Endothelial cell of umbilical vein (primary cell): Measurements from ENCODE around the gene SLC18B1. TPM values are rescaled to one million over a fixed set of nuclear protein-coding genes. Genes with fewer than 3 reads are reported as not detected.

Experiments
- BruUV-seq: library from RNA; stranded (reverse); fragments of 400-500 nt; replicated peaks from 2 replicates; lab custom pipeline; 2021; lab: Mats Ljungman, UMichigan
- CTCF ChIA-PET: fragments of 300-600, 350-600 bp; sonication (Branson Sonifier 250); formaldehyde crosslinking; loops from one replicate; lab custom pipeline; 2021; ENCODE audit warnings: antibody characterized with exemption, inconsistent platforms; lab: Charles Lee
- POLR2A ChIA-PET: fragments of 300-600, 350-600 bp; sonication (Branson Sonifier 250); formaldehyde crosslinking; loops from one replicate; lab custom pipeline; 2021; ENCODE audit warnings: antibody characterized with exemption, inconsistent platforms; lab: Charles Lee
- DNase-seq: peaks from one replicate; pipeline ENCODE4 v3.0.0-alpha.2; 2011; ENCODE audit warnings: low read depth, low spot score
- FAIRE-seq: peaks from 2 replicates; lab custom pipeline; 2011; peaks lifted over from hg19 to GRCh38; lab: Jason Lieb, UNC
- H2AFZ ChIP-seq: 2 replicates; pipeline ENCODE4 v1.6.0; 2012; ENCODE audit warnings: low read depth, low read length, control low read depth, inconsistent platforms
- H3K27ac ChIP-seq: 2 replicates; pipeline ENCODE4 v1.5.1; 2011; ENCODE audit warnings: low read depth, mild to moderate bottlenecking, control low read depth, low read length, moderate library complexity; ENCODE audit not compliant: insufficient read depth
- H3K27me3 ChIP-seq, 2 experiments: 2 replicates each; pipeline versions ENCODE4 v1.6.0 to v1.6.1; 2011; ENCODE audit warnings: low read length in 2 of 2, mixed read lengths in 1 of 2; ENCODE audit not compliant: control insufficient read depth in 2 of 2, insufficient read depth in 2 of 2
- H3K36me3 ChIP-seq, 2 experiments: 2 replicates in 1 of 2; 3 replicates in 1 of 2; pipeline ENCODE4 v1.5.1; 2011; ENCODE audit warnings: low read length in 2 of 2, mild to moderate bottlenecking in 1 of 2, moderate library complexity in 1 of 2; ENCODE audit not compliant: control insufficient read depth in 2 of 2, insufficient read depth in 2 of 2; ENCODE audit errors: extremely low read depth in 1 of 2
- H3K4me1 ChIP-seq: 3 replicates; pipeline ENCODE4 v1.5.1; 2011; ENCODE audit warnings: mild to moderate bottlenecking, low read length; ENCODE audit not compliant: control insufficient read depth, insufficient read depth; ENCODE audit errors: extremely low read depth
- H3K4me2 ChIP-seq: 2 replicates; pipeline ENCODE4 v1.6.1; 2011; ENCODE audit warnings: low read length, control low read depth, mixed read lengths; ENCODE audit not compliant: insufficient read depth
- H3K4me3 ChIP-seq, 3 experiments: fragments of 200-600 bp in 1 of 3; sonication (generic), shearing (Covaris generic) in 1 of 3; replicated peaks in 1 of 3; 2 replicates each; pipeline ENCODE4 v1.5.1; 2011 to 2016; ENCODE audit warnings: control low read depth in 3 of 3, low read length in 3 of 3, mild to moderate bottlenecking in 2 of 3, inconsistent platforms in 1 of 3, low read depth in 1 of 3, moderate library complexity in 1 of 3; ENCODE audit not compliant: insufficient read depth in 1 of 3
- H3K79me2 ChIP-seq: 2 replicates; pipeline ENCODE4 v1.6.0; 2012; ENCODE audit warnings: low read length, inconsistent platforms; ENCODE audit not compliant: control insufficient read depth, insufficient read depth
- H3K9ac ChIP-seq: replicated peaks from 2 replicates; pipeline ENCODE3; 2011; ENCODE audit warnings: low read length, control low read depth; ENCODE audit not compliant: insufficient read depth; ENCODE audit errors: extremely low read depth
- H3K9me1 ChIP-seq: replicated peaks from 3 replicates; pipeline ENCODE4 v1.6.0; 2011; ENCODE audit warnings: mild to moderate bottlenecking, low read length; ENCODE audit not compliant: control insufficient read depth, insufficient read depth; ENCODE audit errors: extremely low read depth
- H3K9me3 ChIP-seq: replicated peaks from 2 replicates; pipeline ENCODE4 v1.5.1; 2012; ENCODE audit warnings: low read length, inconsistent platforms; ENCODE audit not compliant: control insufficient read depth, insufficient read depth
- H4K20me1 ChIP-seq: replicated peaks from 2 replicates; pipeline ENCODE3; 2011; ENCODE audit warnings: mild to moderate bottlenecking, low read length; ENCODE audit not compliant: control insufficient read depth, insufficient read depth; ENCODE audit errors: extremely low read depth
- CTCF ChIP-seq, 2 donors: IDR thresholded peaks; 1 replicate in 1 of 2; 2 replicates in 1 of 2; pipeline ENCODE4 v1.5.1; 2011; ENCODE audit warnings: low read length in 2 of 2, mild to moderate bottlenecking in 2 of 2, moderate library complexity in 2 of 2, control low read depth in 1 of 2, inconsistent platforms in 1 of 2, low read depth in 1 of 2; ENCODE audit not compliant: insufficient read depth in 1 of 2; ENCODE audit errors: extremely low read depth in 1 of 2
- EZH2 ChIP-seq: IDR thresholded peaks from 2 replicates; pipeline ENCODE4 v1.6.1; 2012; ENCODE audit warnings: borderline replicate concordance, low read depth, mild to moderate bottlenecking, moderate library complexity, low read length, inconsistent platforms; ENCODE audit not compliant: severe bottlenecking
- FOS ChIP-seq: IDR thresholded peaks from 2 replicates; pipeline ENCODE4 v1.6.1; 2011; ENCODE audit warnings: mild to moderate bottlenecking, low read length, moderate library complexity, borderline replicate concordance; ENCODE audit not compliant: insufficient read depth
- GATA2 ChIP-seq: IDR thresholded peaks from 2 replicates; pipeline ENCODE4 v1.7.0; 2011; ENCODE audit warnings: low read depth, mild to moderate bottlenecking, moderate library complexity, mixed read lengths, low read length; ENCODE audit not compliant: insufficient read length, insufficient read depth
- JUN ChIP-seq: IDR thresholded peaks from 2 replicates; pipeline ENCODE4 v1.6.1; 2011; ENCODE audit warnings: borderline replicate concordance, low read depth; ENCODE audit not compliant: insufficient read length, insufficient read depth
- MAX ChIP-seq: IDR thresholded peaks from 2 replicates; pipeline ENCODE4 v1.6.1; 2011; ENCODE audit not compliant: insufficient read depth, insufficient read length
- POLR2A ChIP-seq: IDR thresholded peaks from 2 replicates; pipeline ENCODE4 v1.6.1; 2012; ENCODE audit warnings: low read depth, mild to moderate bottlenecking, control low read depth, low read length
- POLR2AphosphoS5 ChIP-seq: IDR thresholded peaks from 2 replicates; pipeline ENCODE4 v1.6.1; 2012; ENCODE audit warnings: low read depth, mild to moderate bottlenecking, control low read depth, low read length, moderate library complexity; ENCODE audit not compliant: insufficient read depth
- dilution Hi-C: fragments of 300-500 bp; cut with MboI; formaldehyde crosslinking; loops from one replicate; pipeline ENCODE4 v1.15.0; 2019; ENCODE audit warnings: low sequenced_read_pairs; ENCODE audit not compliant: extremely low pct_ligation_motif_present
- intact Hi-C: fragments of 100-400 bp; cut with micrococcal nuclease; formaldehyde crosslinking; loops from one replicate; pipeline ENCODE4 v1.10.0; 2022
- polyA plus RNA-seq, 4 experiments: library from polyadenylated mRNA; depleted of rRNA in 3 of 4; stranded (reverse) in 3 of 4; unstranded in 1 of 4; fragments of >200 nt; gene quantifications; 2 replicates each; pipeline versions ENCODE4 v1.2.1 to v1.2.3, GENCODE V29; 2011 to 2012; ENCODE audit warnings: missing spikeins in 1 of 4
- total RNA-seq: library from RNA; stranded (reverse); gene quantifications from 2 replicates; pipeline ENCODE4 v1.2.3, GENCODE V29; 2021

Gene SLC18B1
- total and polyA plus RNA-seq, 2 donors (not counting 3 experiments of a cell fraction or from before 2014, with no cell fraction given) = 8.4 to 9.2 TPM

GRCh38 chr6:132725947-132726607 is 72.4 kb downstream of the SLC18B1 start:
- CTCF ChIA-PET = no interaction called here

GRCh38 chr6:132725471-132725870 is 73.0 kb downstream of the SLC18B1 start:
- dilution Hi-C loops = no loop called here
- ChIA-PET POLR2A (no interaction called here), CTCF (interaction anchor here (1.6 to 2.2 kb wide), 2 partner anchors 10 to 195 kb away, joined by 4 to 8 read pairs; no protein-coding TSS in a partner anchor)
- H3K79me2 ChIP-seq = no peaks in the 10 kb centered on the region
- intact Hi-C loops = no loop called here
- no peaks in the 10 kb centered on the region for H3K9me1 ChIP-seq
- H3K27me3 ChIP-seq = peaks cover 0 to 2% of the 10 kb centered on the region in 2 experiments
- no peaks in the 10 kb centered on the region for H3K4me1 ChIP-seq
- no peak overlapping the region for H3K27ac ChIP-seq
- H3K36me3 ChIP-seq = no peaks in the 10 kb centered on the region
- no peak overlapping the region for H3K9ac ChIP-seq
- TF ChIP-seq EZH2 (no peak), GATA2 (no peak), POLR2AphosphoS5 (no peak), FOS (no peak), POLR2A (no peak), MAX (no peak), CTCF (IDR thresholded peaks at IDR 0.05; ENCODE audit: extremely low read depth in 1 of 2, insufficient read depth in 1 of 2, low read depth in 1 of 2, low read length in 2 of 2) (no peak), JUN (no peak)
- H3K4me2 ChIP-seq = no peak overlapping the region
- no peak overlapping the region for H3K4me3 ChIP-seq
- no TSS peak for BruUV-seq
- DNase-seq = no peak
- no peaks in the 10 kb centered on the region for H3K9me3 ChIP-seq
- no peak overlapping the region for H2AFZ ChIP-seq
- H4K20me1 ChIP-seq = no peaks in the 10 kb centered on the region
- no peak for FAIRE-seq

More at GRCh38 chr6:132725947-132726607, 72.4 kb downstream of the SLC18B1 start:
- no peak for TF ChIP-seq POLR2A
- H3K36me3 ChIP-seq = no peaks in the 10 kb centered on the region
- dilution Hi-C loops = no loop called here
- H3K27ac ChIP-seq = no peak overlapping the region
- no TSS peak for BruUV-seq
- FAIRE-seq (no peak), DNase-seq (no peak)
- no peaks in the 10 kb centered on the region for H3K9me1 ChIP-seq
- no peaks in the 10 kb centered on the region for H3K4me1 ChIP-seq
- no peak overlapping the region for H3K4me2 ChIP-seq
- intact Hi-C loops = no loop called here
- no peak overlapping the region for H2AFZ ChIP-seq
- no peak overlapping the region for H3K9ac ChIP-seq
- H4K20me1 ChIP-seq = no peaks in the 10 kb centered on the region
- no peak overlapping the region for H3K4me3 ChIP-seq
- POLR2A ChIA-PET = no interaction called here
- H3K27me3 ChIP-seq = peaks cover 0 to 2% of the 10 kb centered on the region in 2 experiments
- no peaks in the 10 kb centered on the region for H3K79me2 ChIP-seq
- H3K9me3 ChIP-seq = no peaks in the 10 kb centered on the region
